GM18873 (cell line): ENCODE data around the gene CSGALNACT2.
A peak's percentile ranks its signal among the peaks of the same experiment; 100 is the strongest.

Experiments
- ATAC-seq: cut with Tn5 transposase; IDR thresholded peaks from one replicate; pipeline ENCODE4 v1.9.1; 2021; ENCODE audit warnings: mild to moderate bottlenecking, moderate library complexity, moderate number of reproducible peaks; ENCODE audit not compliant: unreplicated experiment, low FRiP score

The CSGALNACT2 gene

DNA sequence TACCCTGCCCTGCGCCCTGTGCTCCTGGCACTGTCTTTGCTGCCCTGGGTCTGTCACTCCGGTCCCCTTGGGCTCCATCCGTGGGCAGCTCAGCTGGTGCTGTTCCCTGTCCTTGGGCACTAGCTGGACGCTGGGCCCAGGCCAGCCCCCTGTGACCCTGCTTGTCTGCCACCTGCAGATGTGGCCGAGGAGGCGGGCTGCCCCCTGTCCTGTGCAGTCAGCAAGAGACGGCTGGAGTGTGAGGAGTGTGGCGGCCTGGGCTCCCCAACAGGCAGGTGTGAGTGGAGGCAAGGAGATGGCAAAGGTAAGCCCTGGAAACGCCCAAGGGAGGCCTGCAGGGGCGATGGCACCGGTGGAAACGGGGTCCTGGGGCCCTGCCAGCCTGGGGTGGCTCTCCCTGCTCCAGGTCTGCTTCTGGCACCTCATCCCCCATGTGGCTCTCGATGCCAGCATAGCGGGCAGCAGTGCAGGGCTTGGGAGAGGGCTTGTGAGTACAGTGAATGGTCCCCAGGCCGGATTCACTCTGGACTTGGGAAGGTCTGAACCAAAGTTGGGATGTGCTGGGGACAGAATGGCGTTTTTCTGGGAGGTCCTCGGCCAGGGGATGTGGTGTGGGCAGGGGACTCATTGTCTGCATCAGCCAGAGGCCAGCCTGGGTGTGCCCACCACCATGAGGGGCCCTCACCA lies 26.2 kb upstream of the CSGALNACT2 start:
- ATAC-seq: no peak

DNA sequence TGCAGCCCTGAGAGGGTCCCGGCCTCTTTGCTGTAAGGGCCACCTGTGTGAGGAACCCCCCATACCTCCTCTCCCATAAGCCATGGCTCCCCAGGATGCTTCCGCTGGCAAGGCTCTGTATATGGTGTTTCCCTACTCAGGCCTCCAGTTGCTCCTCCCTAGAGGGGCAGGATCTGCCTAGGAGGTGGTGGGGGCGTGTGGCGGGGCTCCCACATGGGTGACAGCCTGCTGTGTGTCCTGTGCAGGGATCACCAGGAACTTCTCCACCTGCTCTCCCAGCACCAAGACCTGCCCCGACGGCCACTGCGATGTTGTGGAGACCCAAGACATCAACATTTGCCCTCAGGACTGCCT lies 25.7 kb upstream of the CSGALNACT2 start:
- no peak for ATAC-seq

DNA sequence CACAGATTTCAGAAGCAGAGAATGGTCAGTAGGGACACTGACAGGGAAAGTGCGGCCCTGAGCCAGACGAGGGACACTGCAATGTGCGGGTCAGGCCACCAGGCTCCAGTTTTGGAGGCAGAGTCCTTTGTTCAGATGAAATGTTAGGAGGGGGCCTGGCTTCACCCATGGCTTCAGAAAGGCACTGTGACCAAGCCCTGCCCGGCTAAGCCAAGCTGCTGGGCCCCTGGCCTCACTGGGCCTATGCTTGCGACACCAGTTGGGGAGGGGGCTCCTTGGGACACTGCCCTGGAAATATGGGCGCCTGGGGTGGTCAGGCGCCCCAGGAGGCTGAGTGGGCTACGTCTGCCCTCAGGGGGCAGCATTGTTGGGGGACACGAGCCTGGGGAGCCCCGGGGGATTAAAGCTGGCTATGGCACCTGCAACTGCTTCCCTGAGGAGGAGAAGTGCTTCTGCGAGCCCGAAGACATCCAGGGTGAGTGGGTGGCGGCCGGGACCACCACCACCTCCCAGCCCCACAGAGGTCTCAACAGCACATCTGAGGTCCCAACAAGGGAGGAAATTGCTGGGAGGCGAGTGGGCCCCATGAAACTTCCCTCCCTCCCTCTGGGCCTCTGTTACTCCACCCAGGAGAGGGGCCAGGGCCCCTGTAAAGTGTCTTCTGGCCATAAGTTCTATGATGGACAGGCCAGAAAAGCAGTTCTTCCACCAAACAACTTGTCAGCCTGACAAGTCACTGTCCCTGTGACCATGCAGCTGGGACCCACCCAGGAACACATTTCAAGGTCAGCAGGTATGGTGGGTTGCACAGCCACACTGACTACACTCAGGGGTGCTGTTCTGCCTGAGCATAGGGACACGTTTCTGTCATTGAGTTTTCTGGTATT lies 24.8 kb upstream of the CSGALNACT2 start:
- ATAC-seq: no peak

DNA sequence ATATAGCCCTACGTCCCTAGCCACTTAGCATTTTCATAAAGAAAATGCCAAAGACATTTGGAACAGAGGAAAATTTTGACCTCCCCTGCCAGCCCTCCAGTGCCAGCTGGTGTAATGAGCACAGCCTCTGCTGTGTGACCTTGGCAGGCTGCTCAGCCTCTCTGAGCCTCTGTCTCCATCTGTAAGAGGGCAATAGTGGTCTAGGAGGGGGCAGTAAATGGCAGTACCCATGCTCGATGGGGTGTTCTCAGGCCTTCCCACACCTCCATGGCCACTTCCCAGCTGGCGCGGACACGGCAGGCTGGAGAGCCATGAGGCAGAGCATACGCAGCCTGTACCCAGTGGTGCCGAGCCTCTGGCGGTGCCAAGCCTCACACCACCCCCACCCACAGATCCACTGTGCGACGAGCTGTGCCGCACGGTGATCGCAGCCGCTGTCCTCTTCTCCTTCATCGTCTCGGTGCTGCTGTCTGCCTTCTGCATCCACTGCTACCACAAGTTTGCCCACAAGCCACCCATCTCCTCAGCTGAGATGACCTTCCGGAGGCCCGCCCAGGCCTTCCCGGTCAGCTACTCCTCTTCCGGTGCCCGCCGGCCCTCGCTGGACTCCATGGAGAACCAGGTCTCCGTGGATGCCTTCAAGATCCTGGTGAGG lies 24.0 kb upstream of the CSGALNACT2 start:
- ATAC-seq: no peak

DNA sequence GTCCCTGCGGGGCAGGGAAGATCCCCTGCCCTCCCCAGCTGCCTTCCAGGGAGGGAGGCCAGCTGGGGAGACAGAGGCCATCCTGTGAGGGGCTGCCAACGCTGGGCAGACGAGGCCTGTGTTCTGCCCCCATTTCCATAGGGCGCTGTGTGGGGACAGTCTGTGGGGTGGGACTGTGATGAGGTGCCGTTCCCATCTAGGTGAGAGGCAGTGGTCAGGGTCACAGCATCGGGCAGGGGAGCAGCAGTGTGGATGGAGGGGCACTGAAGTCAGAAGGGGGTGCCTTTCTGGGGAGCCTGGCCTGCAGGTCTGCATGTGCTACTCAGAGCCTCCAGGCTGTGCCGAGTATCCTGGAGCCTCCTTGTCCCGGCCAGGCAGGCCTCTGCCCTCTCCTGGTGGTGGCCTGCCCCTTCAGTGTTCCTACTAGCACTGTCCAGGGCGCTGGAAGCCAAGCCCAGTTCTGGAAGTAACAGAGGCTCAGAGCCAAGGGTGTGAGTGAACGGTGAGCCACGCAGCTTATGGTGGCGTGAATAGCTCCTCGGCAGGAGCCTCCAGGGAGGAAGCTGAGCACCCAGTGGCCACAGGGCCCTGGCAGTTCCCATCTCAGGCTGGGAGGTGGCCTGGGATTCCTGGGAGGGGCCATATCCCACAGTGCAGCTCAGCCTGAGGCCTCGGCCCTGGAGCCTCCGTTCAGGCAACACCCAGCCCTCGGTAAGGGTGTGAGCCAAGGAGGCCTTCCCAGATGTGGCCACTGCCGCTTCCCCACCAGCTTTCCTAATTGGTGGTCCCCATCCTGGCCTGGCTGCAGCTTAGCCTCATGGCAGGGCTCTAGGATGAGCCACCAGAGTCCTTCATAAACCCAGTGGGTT lies 23.3 kb upstream of the CSGALNACT2 start:
- no peak for ATAC-seq

DNA sequence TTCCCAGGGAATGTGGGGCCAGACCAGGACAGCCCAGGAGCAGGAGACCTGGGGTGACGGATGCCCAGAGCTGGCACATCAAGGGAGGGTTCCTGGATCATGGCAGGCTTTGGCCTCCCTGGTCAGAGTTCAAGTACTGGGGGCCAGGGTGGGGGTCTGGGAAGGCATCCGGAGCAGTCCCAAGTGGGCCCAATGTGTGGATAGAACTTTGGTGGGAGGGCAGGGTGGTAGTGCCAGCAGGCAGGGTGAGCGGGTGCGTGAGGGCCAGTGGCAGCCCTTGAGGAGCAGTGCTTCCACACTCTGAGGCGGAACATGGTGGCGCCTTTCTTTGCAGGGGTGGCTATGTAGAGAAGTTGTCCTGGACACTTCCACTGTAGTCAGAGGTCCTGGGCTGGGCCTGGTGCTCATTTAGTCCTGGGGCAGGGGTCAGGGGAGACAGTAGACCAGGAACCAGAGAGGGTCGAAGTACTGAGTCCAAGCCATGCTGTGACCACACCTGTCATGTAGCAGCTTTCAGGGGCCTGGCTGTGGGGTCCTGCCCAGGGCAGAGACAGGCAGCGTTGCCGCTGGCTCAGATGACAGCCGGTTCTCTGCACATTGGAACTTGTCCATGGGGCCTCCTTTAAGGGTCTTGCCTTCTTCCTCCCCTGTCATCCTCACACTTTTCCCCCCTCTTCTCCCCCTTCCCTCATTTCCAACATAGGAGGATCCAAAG lies 22.2 kb upstream of the CSGALNACT2 start:
- ATAC-seq: no peak

DNA sequence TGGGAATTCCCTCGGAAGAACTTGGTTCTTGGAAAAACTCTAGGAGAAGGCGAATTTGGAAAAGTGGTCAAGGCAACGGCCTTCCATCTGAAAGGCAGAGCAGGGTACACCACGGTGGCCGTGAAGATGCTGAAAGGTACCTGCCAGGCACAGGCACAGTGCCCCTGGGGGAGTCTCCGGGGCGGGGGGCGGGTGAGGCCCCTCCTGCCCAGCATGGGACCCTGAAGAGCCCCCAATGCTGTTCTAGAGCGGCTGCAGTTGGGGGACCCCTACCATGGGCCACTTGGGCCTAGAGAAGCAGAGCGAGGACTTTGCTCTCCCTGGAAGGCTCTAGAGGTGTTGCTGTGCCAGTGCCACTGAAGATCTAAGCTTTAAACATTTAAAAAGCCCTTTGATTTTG lies 21.6 kb upstream of the CSGALNACT2 start:
- ATAC-seq: no peak

DNA sequence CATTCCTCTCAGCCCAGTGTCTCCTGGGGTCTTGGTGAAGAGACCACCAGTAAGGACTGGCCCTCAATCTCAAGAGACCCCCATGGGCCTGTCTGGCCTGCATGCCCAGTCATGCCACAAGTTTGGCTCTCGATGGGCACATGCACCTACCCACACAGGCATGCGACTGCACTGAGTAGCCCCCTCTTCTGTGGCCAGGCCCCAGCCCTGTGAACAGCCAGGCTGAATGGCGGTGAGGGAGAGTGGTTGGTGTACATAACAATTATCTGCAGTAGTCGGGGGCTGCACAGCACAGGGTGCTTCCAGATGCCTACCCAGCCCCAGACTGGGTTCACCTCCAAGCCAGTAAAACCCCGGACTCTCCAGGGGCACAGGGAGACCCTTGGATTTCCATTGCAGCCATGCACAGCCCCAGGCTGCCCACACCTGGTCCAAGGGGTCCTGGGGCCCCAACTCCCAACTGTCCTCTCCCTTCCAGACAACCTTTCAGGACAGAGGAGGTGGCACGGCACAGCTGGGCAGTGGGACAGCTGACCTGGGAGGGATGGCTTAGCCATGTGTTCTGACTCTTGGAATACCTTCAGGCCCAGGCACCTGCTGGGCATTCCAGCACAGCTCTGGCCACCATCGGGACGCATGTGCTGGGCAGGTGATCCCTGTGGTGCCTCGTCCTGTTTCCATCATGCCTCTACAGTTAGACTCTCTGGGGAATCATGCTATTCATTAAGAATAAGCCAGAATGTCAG lies 21.0 kb upstream of the CSGALNACT2 start:
- ATAC-seq: no peak

DNA sequence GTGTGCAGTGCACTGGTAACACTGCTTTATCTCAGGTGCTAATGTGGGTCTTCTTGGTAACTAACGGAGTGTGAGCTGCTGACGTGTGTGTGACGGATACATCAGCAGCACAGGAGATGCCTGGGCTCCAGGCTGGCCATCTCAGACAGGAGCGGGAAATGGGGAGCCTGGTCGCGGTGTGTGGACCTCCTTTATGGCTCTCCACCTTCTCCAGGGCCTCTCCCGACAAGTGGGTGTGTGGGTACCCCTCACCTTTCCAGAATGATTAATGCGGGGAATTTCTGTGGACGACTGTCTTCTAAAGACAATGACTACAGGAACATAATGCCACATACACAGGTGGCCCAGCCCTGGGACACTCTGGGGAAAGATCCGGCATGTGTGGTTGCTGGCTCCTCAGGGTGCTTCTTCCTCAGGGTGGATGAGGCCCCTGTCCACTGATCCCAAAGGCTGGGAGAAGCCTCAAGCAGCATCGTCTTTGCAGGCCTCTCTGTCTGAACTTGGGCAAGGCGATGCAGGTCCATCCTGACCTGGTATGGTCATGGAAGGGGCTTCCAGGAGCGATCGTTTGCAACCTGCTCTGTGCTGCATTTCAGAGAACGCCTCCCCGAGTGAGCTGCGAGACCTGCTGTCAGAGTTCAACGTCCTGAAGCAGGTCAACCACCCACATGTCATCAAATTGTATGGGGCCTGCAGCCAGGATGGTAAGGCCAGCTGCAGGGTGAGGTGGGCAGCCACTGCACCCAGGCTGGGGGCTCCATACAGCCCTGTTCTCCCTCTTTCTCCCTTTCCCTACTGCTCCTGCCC lies 20.3 kb upstream of the CSGALNACT2 start:
- ATAC-seq: no peak

DNA sequence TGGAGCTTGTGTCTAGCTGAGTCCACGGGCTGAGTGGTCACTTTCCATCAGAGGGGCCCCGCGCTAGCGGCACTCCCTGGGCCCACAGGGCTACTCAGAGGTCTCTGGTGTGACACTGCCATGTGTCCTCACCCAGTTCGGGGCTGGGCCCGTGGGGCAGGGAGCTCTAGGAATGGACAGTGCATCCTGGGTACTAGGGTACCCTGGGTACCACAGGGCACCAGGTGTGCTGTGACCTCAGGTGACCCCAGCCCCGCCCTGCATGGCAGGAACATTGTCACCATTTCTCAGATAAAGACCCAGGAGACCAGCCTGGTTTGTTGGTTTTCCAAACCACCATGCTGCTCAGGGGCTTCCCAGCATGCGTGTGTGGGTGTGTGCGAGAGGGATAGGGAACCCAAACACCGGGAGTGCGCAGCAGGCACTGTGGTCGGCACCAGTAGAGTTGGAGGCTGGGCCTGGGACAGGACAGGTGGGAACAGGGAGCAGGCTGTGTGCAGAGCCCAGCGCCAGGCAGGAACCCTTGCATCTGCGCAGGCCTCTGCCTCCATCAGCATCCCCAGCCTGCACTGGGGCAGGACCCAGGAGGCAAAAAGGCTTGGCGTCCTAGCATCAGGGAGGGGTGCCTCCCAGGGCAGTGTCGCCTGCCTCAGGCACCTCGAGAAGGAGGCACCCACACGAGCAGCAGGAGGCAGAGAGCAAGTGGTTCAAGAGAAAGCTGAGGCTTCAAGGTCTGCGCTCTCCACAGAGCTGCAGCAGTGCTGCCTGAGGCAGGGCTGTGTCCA lies 19.4 kb upstream of the CSGALNACT2 start:
- ATAC-seq: no peak

DNA sequence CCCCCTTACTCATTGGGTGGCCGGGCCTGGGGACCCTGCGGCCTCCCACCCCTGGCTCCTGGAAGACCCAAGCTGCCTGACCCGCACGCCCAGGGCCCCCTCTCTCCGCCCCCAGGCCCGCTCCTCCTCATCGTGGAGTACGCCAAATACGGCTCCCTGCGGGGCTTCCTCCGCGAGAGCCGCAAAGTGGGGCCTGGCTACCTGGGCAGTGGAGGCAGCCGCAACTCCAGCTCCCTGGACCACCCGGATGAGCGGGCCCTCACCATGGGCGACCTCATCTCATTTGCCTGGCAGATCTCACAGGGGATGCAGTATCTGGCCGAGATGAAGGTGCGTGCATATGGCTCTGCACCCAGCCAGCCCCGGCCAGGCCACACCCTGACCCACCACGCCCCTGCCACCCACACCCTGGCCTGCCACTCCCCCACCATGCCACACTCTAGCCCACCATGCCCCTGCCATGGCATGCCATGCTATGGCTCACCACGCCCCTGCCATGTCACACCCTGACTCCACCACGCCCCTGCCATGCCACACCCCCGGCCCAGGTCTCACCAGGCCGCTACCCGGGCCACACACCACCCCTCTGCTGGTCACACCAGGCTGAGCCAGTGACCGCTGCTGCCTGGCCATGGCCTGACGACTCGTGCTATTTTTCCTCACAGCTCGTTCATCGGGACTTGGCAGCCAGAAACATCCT lies 18.7 kb upstream of the CSGALNACT2 start:
- no peak for ATAC-seq

DNA sequence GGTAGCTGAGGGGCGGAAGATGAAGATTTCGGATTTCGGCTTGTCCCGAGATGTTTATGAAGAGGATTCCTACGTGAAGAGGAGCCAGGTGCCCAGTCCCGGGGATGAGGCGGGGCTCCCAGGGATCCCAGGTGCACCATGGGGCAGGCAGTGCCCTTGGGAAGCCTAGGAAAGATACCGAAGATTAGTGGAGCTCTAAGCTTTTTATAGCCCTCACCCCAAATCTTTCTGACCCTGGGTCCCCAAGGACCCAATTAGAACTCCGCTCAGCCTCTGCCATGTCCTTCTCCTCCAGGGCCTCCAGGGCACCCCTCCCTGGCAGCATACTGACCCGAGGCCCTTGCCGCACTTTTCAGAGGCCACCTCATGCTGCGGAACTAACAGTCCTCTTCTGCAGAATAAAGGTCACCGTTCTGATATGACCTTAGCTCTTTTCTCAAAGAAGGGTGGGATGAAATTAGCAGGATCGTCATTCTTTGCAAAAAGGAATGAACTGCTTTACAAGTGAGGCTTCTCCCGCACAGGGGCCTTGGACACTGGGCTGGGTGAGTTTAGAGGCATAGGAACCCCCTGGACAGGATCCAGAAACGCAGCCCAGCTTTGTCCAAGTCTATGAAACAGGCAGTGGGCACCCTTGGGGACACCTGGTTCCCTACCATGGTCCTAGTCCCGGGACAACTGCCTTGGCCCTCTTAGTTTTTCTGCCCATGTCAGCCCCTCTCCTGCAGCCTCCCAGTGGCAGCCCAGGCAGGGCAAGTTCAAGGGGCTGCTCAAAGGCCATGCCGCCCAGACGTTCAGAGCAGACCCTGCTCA lies 17.9 kb upstream of the CSGALNACT2 start:
- no peak for ATAC-seq

DNA sequence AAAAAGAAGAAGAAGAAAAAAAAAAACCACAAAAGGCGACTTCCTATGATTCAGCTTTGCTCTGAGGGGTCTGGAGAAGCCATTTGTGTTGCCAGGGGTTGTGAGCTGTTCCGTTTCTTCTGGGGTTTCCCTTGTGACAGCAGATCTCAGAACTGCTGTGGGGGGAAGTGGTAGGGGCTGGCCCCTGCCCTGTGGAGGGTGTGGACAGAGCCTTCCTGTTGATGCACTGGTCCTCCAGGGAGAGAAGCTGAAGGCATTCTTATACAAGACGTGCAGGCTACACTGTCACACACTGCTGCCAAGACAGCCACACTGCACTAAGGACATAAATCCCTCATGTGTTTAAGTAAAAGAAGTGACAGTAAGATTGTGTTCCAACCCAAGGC lies 17.3 kb upstream of the CSGALNACT2 start:
- peak; percentile 94 for ATAC-seq

DNA sequence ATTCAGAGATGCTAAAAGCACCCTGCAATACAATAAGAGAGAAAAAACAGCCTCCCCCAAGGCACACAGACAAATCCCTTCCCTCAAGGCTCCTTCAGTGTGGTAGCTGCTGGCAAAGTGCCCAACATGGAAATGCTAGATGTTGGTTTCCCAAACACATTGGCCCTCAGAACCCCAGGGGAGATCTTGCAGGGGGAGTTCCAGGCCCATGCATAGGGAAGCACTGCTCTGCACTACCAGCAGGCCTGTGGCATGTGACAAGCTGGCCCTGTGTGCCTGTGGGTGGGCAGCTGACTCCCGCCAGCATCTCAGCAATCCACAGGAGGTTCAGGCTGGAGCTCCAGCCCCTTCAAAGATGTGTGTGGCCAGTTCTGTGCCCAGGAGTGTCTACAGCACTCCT lies 16.8 kb upstream of the CSGALNACT2 start:
- ATAC-seq: no peak

DNA sequence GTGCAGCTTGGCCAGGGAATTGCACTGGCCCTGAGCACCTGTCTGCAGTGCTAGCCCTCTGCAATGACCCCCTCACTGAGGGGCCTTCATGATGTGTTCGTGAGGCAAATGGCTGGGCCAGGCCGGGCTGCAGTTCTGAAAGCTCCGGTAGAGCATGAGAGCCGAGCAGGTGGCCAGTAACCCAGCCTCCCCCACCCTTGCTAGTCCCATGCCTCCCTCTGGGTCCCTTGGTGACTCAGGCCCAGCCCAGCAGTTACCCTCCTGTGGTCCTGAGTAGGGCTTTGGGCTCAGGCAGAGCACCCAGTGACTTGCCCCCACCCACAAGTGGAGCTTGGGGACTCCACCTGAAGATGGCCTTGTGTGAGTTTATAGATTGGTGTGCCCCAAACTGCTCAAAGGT lies 16.1 kb upstream of the CSGALNACT2 start:
- no peak for ATAC-seq

DNA sequence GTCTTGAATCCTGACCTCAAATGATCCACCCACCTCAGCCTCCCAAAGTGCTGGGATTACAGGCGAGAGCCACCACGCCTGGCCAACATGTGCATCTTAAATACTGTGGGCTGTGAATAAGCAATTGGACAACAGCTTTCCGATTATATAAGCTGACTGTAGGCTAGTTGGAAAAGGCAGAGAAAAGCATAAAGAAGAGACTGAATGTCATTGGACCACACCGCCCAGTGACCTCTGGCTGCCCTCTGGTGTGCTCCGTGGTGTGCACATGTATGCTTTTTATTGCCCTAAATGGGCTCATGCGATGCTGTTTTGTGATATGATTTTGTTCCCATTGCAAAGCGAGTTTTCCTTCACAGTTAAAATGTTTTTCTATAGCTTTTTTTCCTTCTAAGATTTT lies 15.4 kb upstream of the CSGALNACT2 start:
- no peak for ATAC-seq
